ENCODE results near the gene FLACC1.
"Not testable (repeated sequence)": the region's sequence is repeated elsewhere in the genome, so short reads cannot be mapped to it uniquely, and the experiment has no call there.

Gene FLACC1

GRCh38 chr2:201248288-201248844 lies 108.8 kb downstream of the FLACC1 start:
- DNase-seq, result no peak

GRCh38 chr2:201246280-201246679 lies 110.9 kb downstream of the FLACC1 start:
- DNase-seq, result no peak

- no peak for DNase-seq
These were observed 112.3 kb downstream of the FLACC1 start for GRCh38 chr2:201244829-201245228.

GRCh38 chr2:201242571-201243277 lies 114.4 kb downstream of the FLACC1 start:
- no peak for DNase-seq

GRCh38 chr2:201239167-201239935 lies 117.8 kb downstream of the FLACC1 start:
- not testable (repeated sequence) for DNase-seq
